Karpas-422 (cell line): Measurements from ENCODE around the gene TMEM138. TPM values are rescaled to one million over a fixed set of nuclear protein-coding genes. Genes with fewer than 3 reads are reported as not detected.

Experiments
- DNase-seq: peaks from one replicate; pipeline ENCODE4 v3.0.0-alpha.2; 2015
- H2AFZ ChIP-seq: fragments of 200-600 bp; sonication (generic); 2 replicates; pipeline ENCODE4 v1.6.1; 2014; ENCODE audit warnings: antibody characterized with exemption, low read length, mixed read lengths
- H3K27ac ChIP-seq: fragments of 200-600 bp; sonication (generic); 2 replicates; pipeline ENCODE4 v1.5.1; 2014; ENCODE audit warnings: mild to moderate bottlenecking, low read length, moderate library complexity
- H3K27me3 ChIP-seq: fragments of 200-600 bp; sonication (generic); 2 replicates; pipeline ENCODE4 v1.6.1; 2014; ENCODE audit warnings: low read length, mixed read lengths
- H3K36me3 ChIP-seq: fragments of 200-600 bp; sonication (generic); 2 replicates; pipeline ENCODE4 v1.6.1; 2014; ENCODE audit warnings: low read length, mixed read lengths; ENCODE audit not compliant: insufficient read depth
- H3K4me1 ChIP-seq: fragments of 200-600 bp; sonication (generic); 2 replicates; pipeline ENCODE4 v1.6.1; 2014; ENCODE audit warnings: mild to moderate bottlenecking, low read length, mixed read lengths
- H3K4me2 ChIP-seq: fragments of 200-600 bp; sonication (generic); 2 replicates; pipeline ENCODE4 v1.6.1; 2014; ENCODE audit warnings: low read length, low read depth, mild to moderate bottlenecking; ENCODE audit not compliant: poor library complexity, severe bottlenecking
- H3K4me3 ChIP-seq: fragments of 200-600 bp; sonication (generic); 2 replicates; pipeline ENCODE4 v1.5.1; 2014; ENCODE audit warnings: mild to moderate bottlenecking, antibody characterized with exemption, low read length, mixed read lengths
- H3K79me2 ChIP-seq: fragments of 200-600 bp; sonication (generic); 2 replicates; pipeline ENCODE4 v1.6.1; 2014; ENCODE audit warnings: mild to moderate bottlenecking, low read length, mixed read lengths
- H3K9ac ChIP-seq: fragments of 200-600 bp; sonication (generic); 2 replicates; pipeline ENCODE4 v1.6.0; 2014; ENCODE audit warnings: low read length
- H3K9me2 ChIP-seq: fragments of 200-600 bp; sonication (generic), shearing (Covaris generic); replicated peaks from 2 replicates; pipeline ENCODE4 v1.6.0; 2014; ENCODE audit warnings: mild to moderate bottlenecking, low read length, moderate library complexity; ENCODE audit not compliant: insufficient read depth
- H3K9me3 ChIP-seq: fragments of 300-700, 200-600 bp; sonication (generic); 2 replicates; pipeline ENCODE4 v1.6.1; 2014; ENCODE audit warnings: low read length, mixed read lengths
- H4K20me1 ChIP-seq: fragments of 200-600 bp; sonication (generic); 2 replicates; pipeline ENCODE4 v1.6.1; 2014; ENCODE audit warnings: mild to moderate bottlenecking, antibody characterized with exemption, low read length, low read depth; ENCODE audit not compliant: insufficient read depth
- total RNA-seq: library from RNA; depleted of rRNA; stranded (reverse); fragments of >200 nt; shearing (Covaris generic); gene quantifications from 2 replicates; pipeline ENCODE4 v1.2.3, GENCODE V29; 2014; ENCODE audit warnings: low replicate concordance

The TMEM138 gene
- total RNA-seq, 1 experiment from 2014 or later: 70.3 TPM

DNA sequence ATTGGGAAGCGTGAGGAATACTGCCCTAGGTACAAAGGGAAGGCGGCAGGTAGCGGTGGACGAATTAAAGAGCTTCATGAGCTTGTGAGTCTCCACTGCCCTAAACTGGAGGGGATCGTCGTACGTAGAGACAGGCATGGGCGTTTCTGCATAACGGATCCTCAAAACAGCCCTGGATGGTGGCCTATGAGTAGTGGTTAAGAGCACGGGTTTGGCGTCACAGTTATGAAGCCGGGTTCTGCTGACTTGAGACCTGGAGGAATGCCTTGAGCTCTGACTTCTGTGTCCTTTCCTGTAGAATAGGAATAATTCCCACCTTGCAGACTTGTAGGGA is 335 bp downstream of the TMEM138 start:
- Histone ChIP-seq H3K79me2 (peaks cover 37% of the 10 kb centered on the region), H3K9me2 (no peaks in the 10 kb centered on the region), H3K36me3 (peaks cover 24% of the 10 kb centered on the region), H4K20me1 (0 out of 2 replicates have a peak, but pooled peaks cover 5% of the 10 kb centered on the region), H3K9ac (peak overlapping the region; percentile 96), H3K9me3 (no peaks in the 10 kb centered on the region), H3K4me2 (peak overlapping the region; percentile 94), H3K4me1 (peaks cover 33% of the 10 kb centered on the region), H3K27ac (peak overlapping the region; percentile 94), H3K4me3 (peak overlapping the region; percentile 87), H2AFZ (no peak overlapping the region), H3K27me3 (no peaks in the 10 kb centered on the region)
- peak; percentile 75 for DNase-seq

- Histone ChIP-seq H3K4me3 (peak overlapping the region; percentile 87; the same call in 1 of the 2 replicates), H3K9me2 (no peaks in the 10 kb centered on the region)
Observed at GRCh38 chr11:61364012-61364675, 2.0 kb downstream of the TMEM138 start.

GRCh38 chr11:61367406-61367805 is 5.2 kb downstream of the TMEM138 start:
- Histone ChIP-seq H3K9me3 (no peaks in the 10 kb centered on the region), H3K36me3 (peaks cover 48% of the 10 kb centered on the region), H2AFZ (no peak overlapping the region), H3K9ac (no peak overlapping the region), H3K27me3 (no peaks in the 10 kb centered on the region), H3K4me1 (peaks cover 9% of the 10 kb centered on the region), H3K4me3 (no peak overlapping the region), H4K20me1 (0 out of 2 replicates have a peak, but pooled peaks cover 5% of the 10 kb centered on the region), H3K4me2 (no peak overlapping the region), H3K27ac (no peak overlapping the region), H3K79me2 (peaks cover 25% of the 10 kb centered on the region), H3K9me2 (no peaks in the 10 kb centered on the region)
- DNase-seq: no peak

More at GRCh38 chr11:61364012-61364675, 2.0 kb downstream of the TMEM138 start:
- Histone ChIP-seq H3K4me2 (peak overlapping the region; percentile 94), H3K79me2 (peaks cover 37% of the 10 kb centered on the region), H3K9me3 (no peaks in the 10 kb centered on the region), H3K4me1 (peaks cover 27% of the 10 kb centered on the region), H3K27ac (no peak overlapping the region), H4K20me1 (0 out of 2 replicates have a peak, but pooled peaks cover 5% of the 10 kb centered on the region), H3K27me3 (no peaks in the 10 kb centered on the region), H3K36me3 (peaks cover 38% of the 10 kb centered on the region), H3K9ac (no peak overlapping the region), H2AFZ (no peak overlapping the region)
- no peak for DNase-seq

GRCh38 chr11:61368646-61369045 is 6.5 kb downstream of the TMEM138 start:
- Histone ChIP-seq H3K4me3 (no peak overlapping the region), H3K4me2 (no peak overlapping the region), H3K36me3 (peaks cover 49% of the 10 kb centered on the region)

DNA sequence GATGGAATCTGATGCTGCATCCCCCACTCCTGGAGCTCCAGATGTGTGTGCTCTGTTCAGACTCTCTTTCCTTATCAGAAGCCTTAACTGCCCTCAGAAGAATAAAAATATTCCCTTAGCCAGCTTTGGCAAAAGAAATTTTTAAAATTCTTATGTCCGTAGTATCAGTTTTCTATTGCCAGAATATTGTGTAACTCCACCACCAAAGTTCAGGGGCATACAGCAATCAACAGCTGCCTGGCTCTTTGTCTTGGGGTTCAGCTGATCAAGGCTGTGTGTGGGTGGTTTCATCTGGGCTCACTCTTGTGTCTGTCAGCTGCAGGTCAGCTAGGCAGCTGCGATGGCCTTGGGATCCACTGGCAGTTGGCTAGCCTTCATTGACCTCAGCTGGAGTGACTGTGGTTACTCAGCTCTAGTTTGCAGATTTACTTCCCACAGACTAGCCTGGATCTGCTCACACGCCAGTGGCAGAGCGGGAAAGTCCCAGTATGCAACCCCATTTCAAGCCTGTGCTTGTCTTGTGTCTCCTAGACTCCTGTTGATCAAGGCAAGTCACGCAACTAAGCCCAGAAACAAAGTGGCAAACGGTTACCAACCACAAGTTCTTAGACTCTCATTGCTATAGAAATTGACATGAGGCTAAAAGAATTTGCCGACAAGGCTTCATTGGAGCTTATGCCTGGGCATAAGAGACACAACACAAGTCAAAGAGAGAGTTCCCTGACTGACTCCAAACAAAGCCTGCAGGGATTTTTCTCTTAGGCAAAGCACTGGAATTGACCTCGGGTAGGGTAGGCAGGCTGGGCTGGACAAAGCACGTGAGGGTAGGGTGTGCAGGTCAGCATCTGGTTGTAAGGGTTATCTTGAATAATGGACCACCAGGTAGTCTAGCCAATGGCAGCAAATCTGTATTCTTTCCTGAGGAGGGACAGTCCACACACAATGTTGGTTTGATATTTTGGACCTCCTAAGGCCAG is 7.5 kb downstream of the TMEM138 start:
- Histone ChIP-seq H3K36me3 (peaks cover 39% of the 10 kb centered on the region), H3K9ac (no peak overlapping the region)

More at GRCh38 chr11:61368646-61369045, 6.5 kb downstream of the TMEM138 start:
- peaks cover 12% of the 10 kb centered on the region for H3K79me2 ChIP-seq
- H3K4me1 ChIP-seq: peaks cover 2% of the 10 kb centered on the region
- H3K9ac ChIP-seq: no peak overlapping the region
- H3K9me2 ChIP-seq: no peaks in the 10 kb centered on the region
- no peak for DNase-seq
- H4K20me1 ChIP-seq: 0 out of 2 replicates have a peak, but pooled peaks cover 4% of the 10 kb centered on the region
- no peaks in the 10 kb centered on the region for H3K27me3 ChIP-seq
- H3K9me3 ChIP-seq: no peaks in the 10 kb centered on the region
- H3K27ac ChIP-seq: no peak overlapping the region
- no peak overlapping the region for H2AFZ ChIP-seq

DNA sequence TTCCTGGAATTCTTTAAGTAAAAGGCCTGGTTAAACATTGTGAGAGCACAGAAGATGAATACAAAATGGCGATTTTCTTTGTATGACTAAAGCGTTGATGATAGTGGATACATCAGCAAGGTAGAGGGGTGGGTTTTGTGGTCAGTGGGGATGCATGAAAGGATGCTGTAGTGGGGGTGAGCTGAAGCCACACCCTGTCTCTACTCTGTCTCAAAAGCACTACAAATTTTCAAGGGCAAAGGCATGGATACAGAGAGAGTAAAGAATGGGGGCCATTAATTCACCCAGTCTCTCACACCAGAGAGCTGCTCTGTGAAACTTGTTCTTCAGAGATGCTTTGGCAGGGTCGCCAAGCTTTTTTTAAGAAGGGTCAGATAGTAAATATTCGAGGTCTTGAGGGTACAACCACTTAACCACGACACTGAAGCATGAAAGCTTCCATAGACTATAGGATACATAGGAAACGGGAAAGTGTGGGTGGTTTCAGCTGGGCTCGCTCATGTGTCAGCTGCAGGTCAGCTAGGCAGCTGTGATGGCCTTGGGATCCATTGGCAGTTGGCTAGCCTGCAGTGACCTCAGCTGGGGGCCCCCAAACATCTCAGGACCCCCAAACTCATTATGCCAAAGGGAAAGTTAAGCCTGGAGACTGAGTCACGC is 8.3 kb downstream of the TMEM138 start:
- Histone ChIP-seq H3K9me3 (no peaks in the 10 kb centered on the region), H3K36me3 (peaks cover 38% of the 10 kb centered on the region), H3K27me3 (no peaks in the 10 kb centered on the region), H3K4me1 (no peaks in the 10 kb centered on the region), H3K4me2 (no peak overlapping the region), H3K79me2 (0 out of 2 replicates have a peak, but pooled peaks cover 4% of the 10 kb centered on the region), H3K27ac (no peak overlapping the region), H4K20me1 (no peaks in the 10 kb centered on the region), H3K4me3 (no peak overlapping the region), H3K9ac (no peak overlapping the region), H2AFZ (no peak overlapping the region), H3K9me2 (no peaks in the 10 kb centered on the region)
- no peak for DNase-seq

More for the DNA sequence above, 7.5 kb downstream of the TMEM138 start:
- Histone ChIP-seq H2AFZ (no peak overlapping the region), H3K27ac (no peak overlapping the region), H3K4me2 (no peak overlapping the region), H3K4me1 (no peaks in the 10 kb centered on the region), H4K20me1 (no peaks in the 10 kb centered on the region), H3K9me3 (no peaks in the 10 kb centered on the region), H3K9me2 (no peaks in the 10 kb centered on the region), H3K27me3 (no peaks in the 10 kb centered on the region), H3K79me2 (0 out of 2 replicates have a peak, but pooled peaks cover 4% of the 10 kb centered on the region), H3K4me3 (no peak overlapping the region)
- no peak for DNase-seq

- Histone ChIP-seq H3K79me2 (no peaks in the 10 kb centered on the region), H3K9me2 (no peaks in the 10 kb centered on the region), H3K4me2 (no peak overlapping the region), H3K4me3 (no peak overlapping the region), H3K27me3 (no peaks in the 10 kb centered on the region), H3K9ac (no peak overlapping the region), H3K27ac (no peak overlapping the region), H3K9me3 (no peaks in the 10 kb centered on the region), H2AFZ (no peak overlapping the region), H3K36me3 (peaks cover 25% of the 10 kb centered on the region), H3K4me1 (no peaks in the 10 kb centered on the region), H4K20me1 (no peaks in the 10 kb centered on the region)
- DNase-seq: no peak
Observed at GRCh38 chr11:61372659-61373420, 10.7 kb downstream of the TMEM138 start.
